HG02884 (cell line): Measurements from ENCODE around the gene CNPY3.

Source experiments
- ATAC-seq: cut with Tn5 transposase; IDR thresholded peaks from one replicate; pipeline ENCODE4 v1.9.1; 2021; ENCODE audit warnings: mild to moderate bottlenecking, moderate library complexity; ENCODE audit not compliant: unreplicated experiment

CNPY3 gene

DNA sequence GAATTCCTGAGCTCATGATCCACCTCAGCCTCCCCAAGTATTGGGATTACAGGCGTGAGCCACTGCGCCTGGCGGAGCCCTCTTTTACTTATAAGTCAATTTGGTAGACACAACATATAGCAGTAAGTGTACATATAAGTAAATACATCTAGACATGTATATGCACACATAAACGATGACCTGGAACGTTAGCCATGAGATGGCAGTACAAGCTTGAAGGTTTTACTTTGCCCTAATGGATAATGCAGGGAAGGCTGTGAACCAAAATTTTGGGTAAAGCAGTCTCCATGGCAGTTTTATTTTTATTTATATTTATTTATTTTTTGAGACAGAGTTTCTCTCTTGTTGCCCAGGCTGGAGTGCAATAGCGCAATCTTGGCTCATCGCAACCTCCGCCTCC is 28.8 kb downstream of the CNPY3 start:
- ATAC-seq, result no peak

GRCh38 chr6:42959917-42960242 is 30.6 kb downstream of the CNPY3 start:
- no peak for ATAC-seq

- no peak for ATAC-seq
These were observed 31.2 kb downstream of the CNPY3 start, which contains the start of gene GNMT for GRCh38 chr6:42960243-42961019. Gene GNMT, plus strand, starts transcription at chr6:42960754. Its CDS starts 14 bp downstream, at chr6:42960768.

DNA sequence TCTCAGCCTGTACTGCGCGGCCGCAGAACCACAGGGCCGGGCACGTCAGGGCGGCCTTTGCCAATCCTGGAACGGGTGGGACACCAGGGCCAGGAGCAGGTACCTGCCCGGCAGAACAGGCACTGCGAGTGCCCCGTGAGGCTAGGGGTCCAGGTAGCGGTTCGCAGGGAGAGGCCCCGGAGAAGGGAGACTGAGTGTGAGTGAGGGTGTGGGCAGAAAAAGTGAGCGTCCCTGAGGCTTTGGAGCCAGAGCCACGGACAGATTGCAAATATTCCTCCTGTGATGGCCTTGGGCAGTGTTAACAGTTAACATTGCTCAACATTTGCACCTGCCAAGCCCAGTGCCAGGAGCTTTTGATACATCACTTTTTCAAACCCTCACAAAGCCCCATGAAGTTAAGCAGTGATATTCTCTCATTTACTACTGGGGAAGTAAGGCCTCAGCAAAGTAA is 31.8 kb downstream of the CNPY3 start:
- ATAC-seq, result no peak

- ATAC-seq, result no peak
These were observed 32.8 kb downstream of the CNPY3 start for GRCh38 chr6:42962096-42962495.

DNA sequence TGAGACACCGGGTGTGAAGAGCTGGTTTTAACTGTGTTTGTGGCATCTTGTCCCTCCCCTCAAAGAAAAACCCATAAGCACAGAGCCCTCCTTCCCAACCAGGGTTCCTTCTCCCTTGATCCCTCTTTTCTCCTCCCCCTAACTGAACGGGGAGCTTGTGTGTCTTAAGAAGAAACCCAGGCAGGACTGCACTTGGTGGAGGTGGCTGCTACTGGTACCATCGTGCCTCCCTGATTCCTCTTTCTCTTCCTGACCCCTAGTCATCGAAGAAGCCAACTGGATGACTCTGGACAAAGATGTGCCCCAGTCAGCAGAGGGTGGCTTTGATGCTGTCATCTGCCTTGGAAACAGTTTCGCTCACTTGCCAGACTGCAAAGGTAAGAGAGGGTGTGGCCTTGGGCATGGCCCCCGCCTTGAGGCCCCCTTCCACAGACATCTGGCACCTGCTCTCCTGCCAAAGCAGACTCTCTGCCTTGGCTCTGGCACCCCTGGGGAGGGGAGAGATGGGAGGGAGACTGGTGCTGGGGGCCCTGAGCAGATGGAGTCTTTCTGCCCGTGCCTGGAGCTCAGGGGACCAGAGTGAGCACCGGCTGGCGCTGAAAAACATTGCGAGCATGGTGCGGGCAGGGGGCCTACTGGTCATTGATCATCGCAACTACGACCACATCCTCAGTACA is 33.4 kb downstream of the CNPY3 start:
- ATAC-seq, result no peak

- ATAC-seq, result no peak
These were observed 34.0 kb downstream of the CNPY3 start for GRCh38 chr6:42963179-42963854.

DNA sequence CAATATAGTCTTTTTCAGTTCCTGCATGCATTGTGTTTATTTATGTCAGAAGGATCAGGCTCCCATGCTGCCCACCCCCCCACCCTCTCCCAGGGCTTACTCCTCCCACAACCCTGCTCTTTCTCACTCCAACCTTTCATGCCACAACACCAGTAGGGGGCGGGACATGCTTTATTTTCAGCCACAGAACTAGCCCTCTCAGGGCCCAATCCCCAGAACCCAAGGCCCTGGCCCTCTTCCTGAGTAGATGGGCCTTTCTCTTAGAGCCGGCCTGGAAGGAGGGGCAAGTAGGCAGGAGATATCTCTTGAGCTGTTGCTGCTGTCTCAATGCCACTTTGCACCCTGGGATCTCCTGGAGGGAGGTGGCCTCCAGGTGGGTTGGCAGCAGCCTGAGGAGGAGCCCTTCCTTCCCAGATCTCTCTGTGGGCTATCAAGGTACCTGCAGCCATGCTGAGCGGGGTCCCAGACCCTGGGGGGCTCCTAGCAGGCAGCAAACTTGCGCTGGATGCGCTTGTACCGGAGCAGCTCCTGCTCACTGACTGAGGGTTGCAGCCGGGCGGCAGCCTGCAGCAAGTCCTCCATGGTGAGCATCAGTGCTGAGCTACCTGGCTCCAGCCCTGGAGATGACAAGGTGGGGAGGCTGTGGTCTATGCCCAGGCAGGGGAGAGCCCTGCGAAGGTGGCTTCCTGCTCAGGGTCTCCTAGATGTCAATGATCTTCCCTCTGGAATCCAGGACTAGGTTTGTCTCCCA is 34.8 kb downstream of the CNPY3 start:
- no peak for ATAC-seq

DNA sequence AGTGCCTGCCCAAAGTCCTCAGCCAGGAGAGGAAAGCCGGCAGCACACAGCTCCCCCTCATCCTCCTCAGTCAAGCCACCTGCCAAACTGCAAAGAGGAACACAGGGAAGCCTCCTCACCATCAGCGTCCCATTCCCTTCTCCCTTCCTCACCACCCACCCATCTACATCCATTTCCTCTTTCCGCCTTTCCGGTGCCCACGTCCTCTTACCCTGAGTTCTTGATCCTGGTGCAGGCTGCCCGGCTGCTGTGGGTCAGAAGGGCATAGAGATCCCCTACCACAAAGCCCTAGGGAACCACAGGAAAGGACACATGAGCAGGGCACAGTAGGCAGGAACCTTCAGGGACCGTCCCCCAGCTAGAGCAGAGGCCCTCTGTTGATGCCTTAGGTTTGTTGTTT is 37.3 kb downstream of the CNPY3 start:
- ATAC-seq, result no peak

DNA sequence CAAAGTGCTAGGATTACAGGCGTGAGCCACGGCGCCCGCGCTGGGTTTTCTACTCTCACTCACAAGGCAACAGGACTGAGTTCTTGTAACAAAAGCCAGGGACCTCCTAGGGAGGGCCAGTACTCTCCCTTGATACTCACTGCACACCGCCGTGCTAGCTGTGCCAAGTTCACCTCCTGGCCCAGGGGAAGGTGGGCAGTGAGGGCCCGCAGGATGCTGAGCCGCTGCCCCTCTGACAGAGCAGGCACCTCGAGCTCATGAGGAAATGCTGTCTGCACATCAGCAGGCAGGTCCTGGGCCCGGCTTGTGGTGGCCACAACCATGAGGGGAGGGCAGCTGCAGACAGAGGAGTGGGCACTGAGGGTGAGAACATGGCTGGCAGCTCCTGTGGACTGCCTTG is 37.9 kb downstream of the CNPY3 start:
- no peak for ATAC-seq

DNA sequence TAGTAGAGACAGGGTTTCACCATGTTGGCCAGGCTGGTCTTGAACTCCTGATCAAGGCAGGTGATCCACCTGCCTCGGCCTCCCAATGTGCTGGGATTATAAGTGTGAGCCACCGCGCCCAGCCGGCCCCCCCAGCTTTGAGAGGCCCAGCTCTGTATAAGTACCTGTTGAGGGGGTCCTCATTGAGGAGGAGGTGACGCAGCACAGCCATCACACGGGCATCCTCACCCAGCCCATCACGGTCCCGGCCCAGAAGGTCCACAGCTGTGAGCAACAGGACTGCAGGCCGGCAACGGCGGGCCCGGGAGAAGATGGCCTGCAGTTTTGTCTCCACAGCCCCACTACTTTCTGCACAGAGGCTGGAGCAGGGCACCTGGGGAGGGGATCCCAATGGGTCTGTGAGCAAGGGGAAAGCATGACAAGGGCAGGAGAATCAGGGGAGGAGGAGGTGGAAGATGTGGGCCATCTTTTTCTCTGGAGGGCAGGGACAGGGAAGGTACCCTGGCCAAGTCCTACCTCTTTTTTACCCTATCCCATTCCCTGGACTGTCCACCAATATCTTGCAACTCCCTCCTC is 38.9 kb downstream of the CNPY3 start:
- ATAC-seq, result no peak

DNA sequence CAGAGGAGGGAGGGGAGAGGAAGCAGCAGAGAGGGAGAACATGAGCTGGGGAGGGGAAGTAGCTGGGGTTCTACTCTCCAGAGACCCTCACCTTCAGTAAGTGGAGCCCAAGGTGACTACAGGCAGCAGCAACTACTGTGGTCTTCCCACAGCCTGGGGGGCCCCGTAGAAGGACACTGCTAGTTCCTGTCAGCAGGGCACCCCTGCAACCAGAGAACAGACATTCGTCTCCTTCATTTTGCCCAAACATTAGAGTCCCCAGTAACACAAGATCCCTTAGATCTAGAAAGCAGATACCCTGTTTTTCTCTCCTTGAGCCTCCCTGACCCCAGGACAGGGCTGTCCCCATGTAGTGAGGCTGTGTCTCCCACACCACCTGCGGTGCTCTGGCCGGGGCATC is 39.5 kb downstream of the CNPY3 start:
- no peak for ATAC-seq

DNA sequence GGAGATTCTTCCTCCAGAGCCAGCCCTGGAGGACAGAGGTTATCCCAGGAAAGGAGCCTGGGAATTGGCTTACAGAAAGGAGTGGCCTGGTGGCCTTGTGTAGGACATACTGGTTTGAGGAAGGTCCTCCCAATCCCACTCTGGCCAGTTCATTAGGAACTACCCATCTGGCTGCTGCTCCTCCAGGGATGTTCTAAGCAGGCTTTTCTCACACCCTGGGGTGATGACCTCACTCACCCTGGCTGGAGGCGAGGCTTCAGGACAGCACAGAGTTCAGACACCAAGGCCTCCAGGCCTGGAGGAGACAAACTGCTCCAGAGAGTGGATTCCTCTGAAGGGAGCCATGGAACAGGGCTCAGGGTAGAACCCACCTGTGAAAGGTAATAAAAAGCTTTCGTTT is 40.2 kb downstream of the CNPY3 start:
- no peak for ATAC-seq

DNA sequence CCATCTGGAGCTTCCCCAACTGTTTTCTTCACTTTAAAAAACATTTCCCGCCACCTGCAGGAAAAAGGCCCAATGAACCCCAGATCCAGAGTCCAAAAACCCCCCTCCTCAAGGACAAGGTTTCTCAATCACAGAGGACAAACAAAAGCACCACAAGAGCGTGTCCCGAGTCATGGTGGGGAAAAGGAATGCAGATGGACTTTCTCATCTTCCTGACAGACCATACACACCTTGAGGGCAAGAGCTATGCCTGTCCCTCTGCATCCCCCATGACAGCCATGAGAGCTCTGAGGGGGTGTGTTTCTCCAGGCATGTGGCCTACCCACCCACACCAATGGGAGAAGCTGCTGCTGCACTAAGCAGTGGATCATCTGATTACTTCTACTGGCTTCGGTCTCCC is 40.7 kb downstream of the CNPY3 start:
- no peak for ATAC-seq

GRCh38 chr6:42970871-42971612 is 41.8 kb downstream of the CNPY3 start:
- no peak for ATAC-seq

GRCh38 chr6:42971746-42972327 is 42.6 kb downstream of the CNPY3 start:
- no peak for ATAC-seq

DNA sequence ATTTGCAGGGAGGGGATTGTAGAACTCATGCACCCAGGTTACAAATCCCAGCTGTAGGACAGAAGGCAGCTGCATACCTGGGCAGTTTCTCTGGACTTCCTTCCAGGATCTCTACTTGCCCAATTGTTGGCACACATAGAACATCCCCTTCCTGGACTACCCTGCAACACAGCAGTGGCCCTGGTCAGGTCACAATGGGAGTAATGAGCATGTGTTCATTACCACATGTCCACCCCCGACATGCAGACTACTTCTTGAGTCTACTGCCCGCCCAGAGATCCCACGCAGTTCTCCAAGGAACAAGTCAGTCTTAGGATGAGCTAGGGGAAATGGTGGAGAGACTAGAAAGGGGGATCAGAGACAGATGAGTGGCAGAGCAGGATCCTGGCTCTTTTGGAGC is 44.6 kb downstream of the CNPY3 start:
- no peak for ATAC-seq

GRCh38 chr6:42974919-42975505 is 45.7 kb downstream of the CNPY3 start:
- no peak for ATAC-seq

- peak; percentile 19 for ATAC-seq
These were observed 49.2 kb downstream of the CNPY3 start for GRCh38 chr6:42978487-42978838.
